GM12865 (cell line): ENCODE measurements around the gene UBE2J1.

ENCODE experiments used
- DNase-seq: peaks from one replicate; pipeline ENCODE4 v3.0.0; 2010; ENCODE audit warnings: low read depth
- H3K4me3 ChIP-seq: 2 replicates; pipeline ENCODE4 v1.5.1; 2011; ENCODE audit warnings: mild to moderate bottlenecking, low read depth, low read length, control low read depth
- CTCF ChIP-seq: IDR thresholded peaks from 2 replicates; pipeline ENCODE4 v1.5.1; 2011; ENCODE audit warnings: low read length, control low read depth, low read depth, inconsistent platforms; ENCODE audit not compliant: insufficient read depth; ENCODE audit errors: missing control alignments

Gene UBE2J1

GRCh38 chr6:89355511-89356194 is 3.1 kb upstream of the UBE2J1 start:
- DNase-seq: peak; percentile 64
- H3K4me3 ChIP-seq: peak overlapping the region; percentile 58
- no peak for TF ChIP-seq CTCF

- DNase-seq: peak; percentile 83
- no peak for TF ChIP-seq CTCF
- peak overlapping the region; percentile 100 for H3K4me3 ChIP-seq
These were observed 1.3 kb upstream of the UBE2J1 start for GRCh38 chr6:89353702-89354392.

- no peak for DNase-seq
- H3K4me3 ChIP-seq: peak overlapping the region; percentile 100
- TF ChIP-seq CTCF: no peak
These were observed 615 bp upstream of the UBE2J1 start for GRCh38 chr6:89353118-89353556.

- TF ChIP-seq CTCF: no peak
- H3K4me3 ChIP-seq: peak overlapping the region; percentile 100
- no peak for DNase-seq
These were observed 748 bp downstream of the UBE2J1 start for GRCh38 chr6:89351671-89352277.

- peak overlapping the region; percentile 100 for H3K4me3 ChIP-seq
- DNase-seq: peak; percentile 60
- no peak for TF ChIP-seq CTCF
These were observed 2.1 kb downstream of the UBE2J1 start for GRCh38 chr6:89350281-89350966.

- no peak for DNase-seq
- TF ChIP-seq CTCF: no peak
- H3K4me3 ChIP-seq: peak overlapping the region; percentile 100
These were observed 4.2 kb downstream of the UBE2J1 start for GRCh38 chr6:89348372-89348771.
